Stomach (tissue), 4 donors: ENCODE results near the gene CAMSAP3.

Experiments
- CTCF ChIP-seq, 7 experiments: fragments of 450-650 bp in 4 of 7; fragments of 200-600 bp in 3 of 7; sonication (generic) in 3 of 7; IDR thresholded peaks; one replicate each; pipeline ENCODE4 v1.5.1; 2016 to 2019; ENCODE audit warnings: antibody characterized with exemption in 7 of 7, control low read depth in 2 of 7, mild to moderate bottlenecking in 1 of 7
- POLR2A ChIP-seq, 4 donors: fragments of 450-650 bp; IDR thresholded peaks; one replicate each; pipeline ENCODE4 v1.6.1; 2016; ENCODE audit warnings: antibody characterized with exemption in 4 of 4, control low read depth in 2 of 4, mild to moderate bottlenecking in 1 of 4, moderate library complexity in 1 of 4

GRCh38 chr19:7596211-7596937 lies 711 bp downstream of the CAMSAP3 start:
- TF ChIP-seq CTCF (IDR thresholded peaks at IDR 0.05) (no peak), POLR2A (IDR thresholded peaks at IDR 0.05) (no peak)
